HG02571 (cell line): Measurements from ENCODE around the gene WWC1.

Experiments used
- ATAC-seq: cut with Tn5 transposase; IDR thresholded peaks from one replicate; pipeline ENCODE4 v1.9.1; 2021; ENCODE audit warnings: mild to moderate bottlenecking, moderate library complexity; ENCODE audit not compliant: unreplicated experiment

The WWC1 gene

GRCh38 chr5:168360521-168361285 is 69.3 kb downstream of the WWC1 start:
- ATAC-seq: no peak

DNA sequence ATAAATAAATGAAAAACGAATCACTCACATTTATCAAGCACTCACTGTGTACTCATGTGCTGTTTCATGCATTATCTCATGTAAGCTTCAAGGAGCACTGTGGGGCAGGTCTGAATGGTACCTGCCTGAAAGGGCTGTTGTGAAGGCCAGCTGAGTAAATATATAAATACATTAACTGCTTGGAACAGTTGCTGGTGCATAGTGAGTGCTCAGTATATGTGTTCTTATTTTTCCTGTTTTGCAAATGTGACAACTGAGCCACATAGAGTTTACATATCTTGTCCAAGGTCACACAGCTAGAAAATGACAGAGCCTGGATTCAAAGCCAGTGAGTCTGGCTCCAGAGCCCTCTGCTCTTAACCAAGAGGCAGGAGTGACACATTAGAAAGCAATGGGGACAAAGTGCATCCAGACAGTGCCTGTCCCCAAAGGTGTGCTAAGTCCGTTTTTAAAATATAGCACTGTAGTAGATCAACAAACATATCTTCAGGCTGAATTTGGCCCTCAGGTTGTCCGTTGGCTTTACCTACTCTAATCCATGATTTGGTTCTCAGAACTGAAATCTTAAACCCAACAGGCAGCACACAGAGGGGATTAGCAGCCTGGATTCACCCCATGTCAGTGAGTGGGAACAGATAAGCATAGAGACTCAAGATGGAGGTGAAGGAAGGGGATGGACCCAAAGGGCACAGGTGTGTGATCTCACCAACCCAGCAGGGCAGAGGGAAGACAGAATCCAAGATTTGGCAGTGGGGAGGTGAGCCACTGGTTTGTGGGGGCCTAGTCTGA is 70.8 kb downstream of the WWC1 start:
- no peak for ATAC-seq

DNA sequence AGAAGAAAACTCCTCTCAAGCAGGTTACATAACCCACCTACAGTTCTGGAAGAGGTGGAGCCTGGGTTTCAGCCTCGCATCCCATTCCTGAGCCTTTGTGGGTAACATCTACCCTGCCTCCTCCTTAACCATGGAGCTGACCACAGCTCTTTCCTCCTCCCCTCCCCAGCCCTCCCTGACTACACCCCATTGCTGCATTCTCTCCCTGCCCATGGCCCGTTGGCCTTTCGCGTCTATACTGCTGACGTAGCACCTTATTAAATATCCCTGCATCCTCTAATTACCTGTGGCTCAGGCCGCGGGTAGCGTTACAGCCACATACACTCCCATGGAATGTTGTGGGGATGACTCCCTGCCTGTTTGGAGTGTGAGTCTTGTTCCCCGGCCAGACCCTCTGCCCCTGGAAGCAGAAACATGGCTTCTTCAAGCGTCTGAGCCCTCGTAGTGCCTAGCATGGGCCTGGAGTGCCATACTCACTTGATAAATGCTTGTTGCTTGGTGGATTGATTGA is 72.8 kb downstream of the WWC1 start:
- no peak for ATAC-seq

- ATAC-seq: no peak
Observed at GRCh38 chr5:168364750-168365550, 73.5 kb downstream of the WWC1 start.

GRCh38 chr5:168365581-168366081 is 74.2 kb downstream of the WWC1 start:
- no peak for ATAC-seq

DNA sequence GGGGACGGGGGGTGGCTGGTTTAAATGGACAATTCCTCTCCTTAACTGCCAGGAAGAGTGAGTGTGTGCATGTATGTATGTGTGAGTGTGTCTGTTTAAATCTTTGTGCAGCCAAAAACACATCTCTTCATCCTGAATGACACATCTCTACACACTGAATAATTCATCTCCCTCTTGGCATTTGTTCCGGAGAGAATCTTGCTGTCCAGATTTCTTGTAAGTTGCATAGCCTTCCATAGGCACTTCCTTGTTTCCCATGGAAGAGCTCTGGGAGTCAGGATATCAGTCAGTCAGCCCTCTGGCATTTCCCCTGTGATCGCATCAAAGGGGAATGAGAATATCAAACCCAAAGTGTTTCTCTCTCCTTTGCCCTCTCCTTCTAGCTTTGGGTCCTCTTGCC is 74.7 kb downstream of the WWC1 start:
- no peak for ATAC-seq

DNA sequence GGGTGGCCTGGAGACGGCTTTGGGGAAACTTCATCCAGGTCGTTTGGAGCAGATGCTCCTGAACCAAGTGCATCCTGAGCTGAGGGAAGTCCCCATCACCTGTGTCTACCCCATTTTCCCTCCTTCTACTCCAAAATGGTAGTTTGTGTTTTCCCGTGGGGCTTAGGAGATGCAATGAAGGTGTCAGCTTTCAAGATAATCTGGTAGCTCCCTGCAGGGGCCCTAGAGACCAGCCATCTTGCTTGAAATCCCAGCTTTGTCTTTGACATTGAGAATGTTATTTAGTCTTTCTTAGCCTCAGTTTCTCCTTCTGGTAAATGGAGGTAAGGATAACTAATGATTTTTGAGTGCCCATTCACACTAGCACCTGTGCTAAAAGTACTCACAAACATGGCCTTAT is 77.4 kb downstream of the WWC1 start:
- ATAC-seq: no peak

GRCh38 chr5:168370831-168371230 is 79.4 kb downstream of the WWC1 start:
- ATAC-seq: no peak

DNA sequence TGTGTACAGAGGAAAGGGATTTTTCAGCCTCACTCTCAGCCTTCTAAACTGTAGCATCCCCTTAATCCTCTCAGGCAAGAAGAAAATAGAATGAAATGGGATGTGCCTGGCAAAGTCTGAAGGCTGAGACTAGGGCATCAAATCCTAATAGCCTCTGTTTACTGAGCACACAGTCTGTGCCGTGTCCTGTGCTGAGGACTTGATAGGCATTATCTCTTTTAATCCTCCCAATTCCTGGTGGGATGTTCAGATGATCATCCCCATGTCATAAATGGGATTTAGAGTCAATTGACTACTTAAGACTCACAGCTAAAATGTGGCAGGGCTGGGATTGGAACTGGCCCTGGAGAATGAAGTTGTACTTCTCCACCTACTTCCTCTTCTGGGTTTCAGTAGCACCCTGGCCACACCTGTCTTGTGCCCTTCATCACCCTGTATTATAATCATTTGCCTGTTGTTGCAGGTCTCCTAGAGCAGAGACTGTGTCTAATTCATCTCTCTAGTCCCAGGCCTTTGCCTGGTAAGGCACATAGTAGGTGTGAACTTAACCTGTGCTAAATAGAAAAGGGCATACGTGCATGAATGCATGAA is 81.0 kb downstream of the WWC1 start:
- ATAC-seq: no peak

GRCh38 chr5:168374532-168374931 is 83.1 kb downstream of the WWC1 start:
- ATAC-seq: no peak

GRCh38 chr5:168375214-168375613 is 83.8 kb downstream of the WWC1 start:
- ATAC-seq: no peak

DNA sequence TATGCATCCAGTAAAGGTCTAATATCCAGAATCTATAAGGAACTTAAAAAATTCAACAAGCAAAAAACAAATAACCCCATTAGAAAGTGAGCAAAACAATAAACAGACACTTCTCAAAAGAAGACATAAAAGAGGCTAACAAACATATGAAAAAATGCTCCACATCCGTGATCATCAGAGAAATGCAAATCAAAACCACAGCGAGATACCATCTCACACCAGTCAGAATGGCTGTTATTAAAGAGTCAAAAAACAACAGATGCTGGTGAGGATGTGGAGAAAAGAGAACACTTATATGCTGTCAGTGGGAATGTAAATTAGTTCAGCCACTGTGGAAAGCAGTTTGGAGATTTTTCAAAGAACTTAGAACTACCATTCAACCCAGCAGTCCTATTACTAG is 86.1 kb downstream of the WWC1 start:
- no peak for ATAC-seq

- no peak for ATAC-seq
Observed at GRCh38 chr5:168378741-168379140, 87.3 kb downstream of the WWC1 start.

GRCh38 chr5:168382421-168382820 is 91.0 kb downstream of the WWC1 start:
- no peak for ATAC-seq

DNA sequence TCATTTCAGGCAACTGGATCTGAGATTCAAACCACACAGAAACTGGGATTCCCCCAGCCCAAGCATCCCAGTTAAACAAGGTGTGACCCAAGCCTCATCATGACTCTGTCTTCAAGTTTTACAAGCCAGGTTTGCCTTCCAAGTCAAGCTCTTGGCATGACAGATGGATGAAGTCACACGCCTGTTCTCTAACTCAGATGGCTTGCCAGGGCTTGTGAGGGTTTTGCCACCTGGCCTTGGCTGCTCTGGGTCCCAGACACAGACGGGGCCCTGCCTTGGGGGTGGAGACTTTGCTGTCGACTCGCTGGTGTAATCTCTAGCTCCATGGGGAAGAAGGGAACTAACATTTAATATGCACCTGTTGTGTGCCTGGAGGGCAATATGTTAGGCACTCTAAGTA is 99.0 kb downstream of the WWC1 start:
- no peak for ATAC-seq

GRCh38 chr5:168393773-168394172 is 102.3 kb downstream of the WWC1 start:
- ATAC-seq: no peak

DNA sequence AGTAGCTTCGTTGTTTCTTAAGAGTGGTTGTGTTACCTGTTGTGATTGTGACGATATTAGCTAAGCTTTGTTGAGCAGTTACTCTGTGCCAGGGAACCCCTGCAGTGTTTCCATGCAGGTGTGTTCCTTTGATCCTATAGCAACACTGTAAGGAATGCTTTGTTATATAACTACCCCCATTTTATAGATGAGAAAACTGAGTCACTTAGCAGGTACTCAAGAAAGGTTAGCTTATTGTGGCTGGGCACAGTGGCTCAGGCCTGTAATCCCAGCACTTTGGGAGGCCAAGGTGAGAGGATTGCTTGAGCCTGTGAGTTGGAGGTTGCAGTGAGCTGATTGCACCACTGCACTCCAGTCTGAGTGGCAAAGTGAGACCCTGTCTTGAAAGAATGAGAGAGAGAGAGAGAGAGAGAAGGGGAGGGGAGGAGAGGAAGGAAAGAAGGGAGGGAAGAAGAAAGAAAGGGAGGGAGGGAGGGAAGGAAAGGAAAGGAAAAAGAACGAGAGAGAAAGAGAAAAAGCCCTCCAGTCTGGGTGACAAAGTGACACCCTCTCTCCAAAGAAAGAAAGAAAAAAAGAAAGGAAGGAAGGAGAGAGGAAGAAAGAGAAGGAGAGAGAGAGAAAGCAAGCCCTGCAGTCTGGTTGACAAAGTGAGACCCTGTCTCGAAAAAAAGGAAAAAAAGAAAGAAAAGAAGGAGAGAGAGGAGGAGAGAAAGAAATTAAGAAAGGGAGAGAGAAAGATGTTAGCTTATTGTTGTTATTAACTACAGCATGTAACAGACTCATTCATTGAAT is 109.2 kb downstream of the WWC1 start:
- no peak for ATAC-seq

DNA sequence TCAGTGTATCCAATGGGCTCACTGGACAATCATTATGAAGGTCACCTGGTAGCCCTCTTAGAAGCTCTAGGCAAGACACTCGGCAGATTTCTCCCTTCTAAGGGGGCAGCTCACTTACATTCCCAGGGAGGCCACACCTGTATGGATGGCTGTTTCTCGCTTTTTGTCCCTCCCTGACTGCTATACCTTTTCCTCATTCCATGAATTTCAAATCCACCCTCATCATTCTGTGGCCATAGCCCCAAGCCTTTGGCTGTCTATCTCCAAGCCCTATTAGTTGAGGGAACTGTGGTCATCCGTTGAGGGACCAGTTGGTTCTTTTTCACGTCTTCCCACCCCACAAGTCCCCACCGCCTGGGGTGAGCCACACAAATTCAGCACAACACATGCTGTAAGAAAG is 109.8 kb downstream of the WWC1 start:
- no peak for ATAC-seq

- no peak for ATAC-seq
Observed at GRCh38 chr5:168401880-168402279, 110.4 kb downstream of the WWC1 start.

DNA sequence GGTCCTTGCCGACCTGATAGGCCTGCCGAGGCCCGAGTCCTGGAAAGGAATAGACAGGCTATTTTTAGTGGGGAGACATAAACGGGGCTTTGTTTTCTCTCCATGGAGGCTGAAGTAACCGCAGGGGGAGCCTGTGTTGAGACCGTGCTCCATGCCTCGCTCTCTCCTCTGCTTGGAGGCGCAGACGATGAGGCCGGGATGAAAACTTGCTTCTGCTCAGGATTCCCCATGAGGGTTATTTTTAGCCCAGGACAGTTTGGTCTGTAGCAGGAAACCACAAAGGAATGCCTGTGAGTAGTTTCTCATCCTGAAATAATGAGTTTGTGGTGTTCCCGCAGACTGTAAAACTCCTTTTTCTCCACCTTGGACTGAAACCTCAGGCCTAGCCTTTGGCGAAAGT is 112.9 kb downstream of the WWC1 start:
- ATAC-seq: no peak
